ENCODE measurements around the gene TBX1. TPM values are rescaled to one million over a fixed set of nuclear protein-coding genes. Genes with fewer than 3 reads are reported as not detected.

The TBX1 gene
- total RNA-seq, 1 donor from 2014 or later, result not detected

- H3K4me3 ChIP-seq (ENCODE audit: low read depth, low read length), result no peak overlapping the region
- DNase-seq (ENCODE audit: low read depth), result no peak
- no peak for TF ChIP-seq CTCF (conservative IDR thresholded peaks at IDR 0.05; ENCODE audit: low read depth, low read length)
Observed at GRCh38 chr22:19748991-19749664, 11.4 kb upstream of the TBX1 start.

DNA sequence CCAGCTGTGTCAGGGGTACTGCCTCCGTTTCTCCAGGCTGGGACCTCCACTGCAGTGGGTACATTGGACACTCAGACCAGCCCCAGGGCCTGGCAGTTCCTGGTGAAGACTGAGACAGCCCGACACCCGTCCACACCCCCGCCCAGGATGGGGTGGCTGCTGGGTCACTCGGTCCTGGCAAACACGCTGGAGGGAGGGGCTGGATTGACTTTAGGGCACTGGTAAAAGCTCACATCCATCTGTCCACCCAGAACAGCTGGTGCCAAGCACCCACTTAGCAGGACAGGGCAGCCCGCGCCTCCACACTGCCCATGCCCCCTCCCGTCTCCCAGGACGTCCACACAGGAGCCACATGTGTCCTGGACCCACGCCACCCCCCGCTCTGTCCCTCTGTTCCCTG lies 10.7 kb upstream of the TBX1 start:
- no peak for TF ChIP-seq CTCF (conservative IDR thresholded peaks at IDR 0.05; ENCODE audit: low read depth, low read length)
- no peak for DNase-seq (ENCODE audit: low read depth)
- no peak overlapping the region for H3K4me3 ChIP-seq (ENCODE audit: low read depth, low read length)

DNA sequence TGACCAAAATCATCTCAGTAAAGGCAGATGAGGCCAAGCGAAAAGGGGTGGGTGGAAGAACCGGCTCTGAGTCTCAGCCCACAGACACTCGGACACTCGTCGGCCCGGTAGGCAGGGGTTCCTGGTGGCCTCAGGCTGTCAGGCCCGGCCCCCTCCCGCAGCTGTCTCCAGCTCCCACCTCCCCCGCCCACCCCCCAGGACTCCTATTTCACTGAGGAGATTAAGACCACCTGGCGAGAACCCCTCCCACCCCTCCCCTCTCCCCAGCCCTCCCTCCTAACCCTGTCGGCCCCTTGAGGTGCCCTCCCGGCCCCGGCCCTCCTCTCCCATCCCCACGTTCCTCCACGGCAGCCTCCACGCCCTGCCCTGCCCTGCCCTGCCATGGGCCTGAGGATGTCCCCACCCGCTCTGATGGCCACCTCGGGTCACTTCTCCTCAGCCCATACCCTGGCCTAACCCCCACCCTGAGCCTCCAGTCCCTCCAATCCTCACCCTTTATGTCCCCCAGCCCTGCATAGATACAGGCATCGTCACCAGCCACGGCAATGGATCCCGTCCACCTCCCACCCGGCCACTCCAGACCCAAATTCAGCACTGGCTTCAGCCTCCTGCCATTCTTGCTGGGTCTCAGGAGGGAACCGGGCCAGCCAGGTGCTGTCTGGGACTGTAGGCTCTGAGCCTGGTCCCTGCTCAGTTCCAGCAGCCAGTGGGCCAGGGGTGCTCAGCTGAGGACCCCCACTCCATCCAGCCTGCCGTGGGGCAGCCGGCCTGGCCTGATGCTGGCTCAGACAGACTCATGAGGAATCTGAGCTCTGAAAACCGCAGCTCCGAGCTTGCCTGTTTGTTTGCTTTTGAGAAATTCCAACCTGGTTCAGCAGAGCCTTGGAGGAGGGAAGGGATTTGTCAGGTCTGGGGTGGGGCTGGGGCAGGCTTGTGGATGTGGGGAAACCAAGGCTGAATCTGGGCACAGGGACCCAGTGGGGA lies 9.8 kb upstream of the TBX1 start:
- no peak for DNase-seq (ENCODE audit: low read depth)
- no peak for TF ChIP-seq CTCF (conservative IDR thresholded peaks at IDR 0.05; ENCODE audit: low read depth, low read length)

GRCh38 chr22:19751497-19752245 lies 8.9 kb upstream of the TBX1 start:
- H3K4me3 ChIP-seq (ENCODE audit: low read depth, low read length), result no peak overlapping the region
- TF ChIP-seq CTCF (conservative IDR thresholded peaks at IDR 0.05; ENCODE audit: low read depth, low read length), result no peak
- DNase-seq (ENCODE audit: low read depth), result no peak

More for the DNA sequence above, 9.8 kb upstream of the TBX1 start:
- H3K4me3 ChIP-seq (ENCODE audit: low read depth, low read length), result no peak overlapping the region

- no peak overlapping the region for H3K4me3 ChIP-seq (ENCODE audit: low read depth, low read length)
- DNase-seq (ENCODE audit: low read depth), result no peak
- no peak for TF ChIP-seq CTCF (conservative IDR thresholded peaks at IDR 0.05; ENCODE audit: low read depth, low read length)
Observed at GRCh38 chr22:19753090-19753842, 7.3 kb upstream of the TBX1 start.

GRCh38 chr22:19753996-19754700 lies 6.4 kb upstream of the TBX1 start:
- H3K4me3 ChIP-seq (ENCODE audit: low read depth, low read length), result no peak overlapping the region
- TF ChIP-seq CTCF (conservative IDR thresholded peaks at IDR 0.05; ENCODE audit: low read depth, low read length), result no peak
- DNase-seq (ENCODE audit: low read depth), result no peak
